Keratinocyte (primary cell): Measurements from ENCODE around the gene SDK2. TPM values are rescaled to one million over a fixed set of nuclear protein-coding genes. Genes with fewer than 3 reads are reported as not detected.

Experiments used
- DNase-seq: peaks from one replicate; pipeline ENCODE4 v3.0.0-alpha.2; 2011; ENCODE audit warnings: low read depth, missing footprints, low spot score
- FAIRE-seq: peaks from 2 replicates; lab custom pipeline; 2011; peaks lifted over from hg19 to GRCh38; lab: Jason Lieb, UNC
- H2AFZ ChIP-seq: 2 replicates; pipeline ENCODE4 v1.6.0; 2012; ENCODE audit warnings: low read length, control low read depth, inconsistent platforms; ENCODE audit not compliant: control insufficient read depth
- H3K27ac ChIP-seq: 2 replicates; pipeline ENCODE4 v1.5.1; 2011; ENCODE audit warnings: low read length; ENCODE audit not compliant: control insufficient read depth, insufficient read depth
- H3K27me3 ChIP-seq: 3 replicates; pipeline ENCODE4 v1.6.0; 2011; ENCODE audit warnings: low read length; ENCODE audit not compliant: control insufficient read depth, insufficient read depth; ENCODE audit errors: extremely low read depth
- H3K36me3 ChIP-seq, 2 experiments: 2 replicates in 1 of 2; 3 replicates in 1 of 2; pipeline ENCODE4 v1.5.1; 2011; ENCODE audit warnings: low read length in 2 of 2, mild to moderate bottlenecking in 1 of 2; ENCODE audit not compliant: control insufficient read depth in 2 of 2, insufficient read depth in 2 of 2; ENCODE audit errors: extremely low read depth in 1 of 2
- H3K4me1 ChIP-seq: 3 replicates; pipeline ENCODE4 v1.5.1; 2011; ENCODE audit warnings: low read length; ENCODE audit not compliant: control insufficient read depth, insufficient read depth; ENCODE audit errors: extremely low read depth
- H3K4me2 ChIP-seq: 3 replicates; pipeline ENCODE4 v1.6.0; 2011; ENCODE audit warnings: low read depth, low read length; ENCODE audit not compliant: control insufficient read depth, insufficient read depth; ENCODE audit errors: extremely low read depth
- H3K4me3 ChIP-seq, 3 experiments: fragments of 200-600 bp in 1 of 3; sonication (generic) in 1 of 3; 2 replicates in 2 of 3; 3 replicates in 1 of 3; pipeline ENCODE4 v1.5.1; 2011 to 2016; ENCODE audit warnings: low read length in 3 of 3, mild to moderate bottlenecking in 3 of 3, control low read depth in 2 of 3, inconsistent platforms in 1 of 3, low read depth in 1 of 3, mixed read lengths in 1 of 3, mixed run types in 1 of 3, moderate library complexity in 1 of 3; ENCODE audit not compliant: control insufficient read depth in 2 of 3, insufficient read depth in 2 of 3; ENCODE audit errors: extremely low read depth in 1 of 3
- H3K79me2 ChIP-seq: 2 replicates; pipeline ENCODE4 v1.6.0; 2012; ENCODE audit warnings: low read length; ENCODE audit not compliant: control insufficient read depth, insufficient read depth
- H3K9ac ChIP-seq: 3 replicates; pipeline ENCODE4 v1.6.0; 2011; ENCODE audit warnings: low read length; ENCODE audit not compliant: control insufficient read depth, insufficient read depth; ENCODE audit errors: extremely low read depth
- H3K9me1 ChIP-seq: 3 replicates; pipeline ENCODE4 v1.6.0; 2011; ENCODE audit warnings: low read length; ENCODE audit not compliant: control insufficient read depth, insufficient read depth; ENCODE audit errors: extremely low read depth
- H3K9me3 ChIP-seq: 2 replicates; pipeline ENCODE4 v1.5.1; 2012; ENCODE audit warnings: low read depth, low read length; ENCODE audit not compliant: control insufficient read depth
- H4K20me1 ChIP-seq: 3 replicates; pipeline ENCODE4 v1.6.0; 2011; ENCODE audit warnings: low read length; ENCODE audit not compliant: control insufficient read depth, insufficient read depth; ENCODE audit errors: extremely low read depth
- EZH2 ChIP-seq: IDR thresholded peaks from one replicate; pipeline ENCODE4 v1.6.1; 2012; ENCODE audit warnings: inconsistent platforms, mild to moderate bottlenecking, low read length, moderate library complexity
- dilution Hi-C: fragments of 300-500 bp; cut with MboI; formaldehyde crosslinking; loops from one replicate; pipeline ENCODE4 v1.7.0; 2020; ENCODE audit warnings: low sequenced_read_pairs; ENCODE audit not compliant: extremely low pct_ligation_motif_present
- polyA plus RNA-seq, 5 experiments: library from polyadenylated mRNA; depleted of rRNA in 3 of 5; stranded (reverse) in 3 of 5; stranded (forward) in 1 of 5; unstranded in 1 of 5; fragments of >200 nt; gene quantifications; 1 replicate in 1 of 5; 2 replicates in 3 of 5; 3 replicates in 1 of 5; pipeline versions ENCODE4 v1.2.1 to v1.2.3, GENCODE V29; 2011 to 2012; ENCODE audit warnings: missing spikeins in 2 of 5, low read depth in 1 of 5, low replicate concordance in 1 of 5
- TF ChIP-seq, protein P1 (sequence below), 3 experiments: IDR thresholded peaks in 1 of 3; conservative IDR thresholded peaks in 1 of 3; optimal IDR thresholded peaks in 1 of 3; 2 replicates in 2 of 3; 3 replicates in 1 of 3; pipeline versions ENCODE3 to v1.5.1; 2011; ENCODE audit warnings: low read length in 3 of 3, mild to moderate bottlenecking in 3 of 3, moderate library complexity in 2 of 3, control low read depth in 1 of 3, inconsistent platforms in 1 of 3; ENCODE audit not compliant: insufficient read depth in 2 of 3; ENCODE audit errors: extremely low read depth in 1 of 3

SDK2 gene
- polyA plus RNA-seq, 1 donor (not counting 4 experiments of a cell fraction or from before 2014, with no cell fraction given) = 1.8 TPM

DNA sequence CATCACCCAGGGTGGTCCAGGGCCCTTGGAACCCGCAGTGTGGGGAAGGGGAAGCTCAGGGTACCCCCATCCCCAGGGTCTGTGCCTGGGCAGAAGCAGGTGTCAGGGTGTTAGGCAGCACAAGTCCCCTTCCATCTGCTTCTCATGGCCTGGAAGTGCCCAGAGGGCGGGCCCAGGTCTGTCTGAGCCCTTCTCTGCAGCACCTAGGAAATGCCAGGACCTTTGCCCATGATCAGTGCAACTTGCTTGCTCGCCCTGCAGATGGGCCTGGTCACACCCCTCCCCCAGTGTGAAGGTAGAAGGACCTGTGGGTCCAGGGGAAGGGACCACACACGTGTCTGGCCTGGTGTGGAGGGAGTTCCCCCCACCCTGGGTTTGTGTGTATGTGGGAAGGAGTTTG lies 174.9 kb downstream of the SDK2 start:
- dilution Hi-C loops = no loop called here
- H3K36me3 ChIP-seq = no peaks in the 10 kb centered on the region
- H3K9ac ChIP-seq = no peak overlapping the region
- H3K9me1 ChIP-seq = no peaks in the 10 kb centered on the region
- peaks cover under 1% of the 10 kb centered on the region for H3K27me3 ChIP-seq
- no peak for DNase-seq
- no peak overlapping the region for H3K4me2 ChIP-seq
- H4K20me1 ChIP-seq = no peaks in the 10 kb centered on the region
- H2AFZ ChIP-seq = no peak overlapping the region
- H3K4me3 ChIP-seq = no peak overlapping the region
- FAIRE-seq = no peak
- TF ChIP-seq EZH2 = no peak
- TF ChIP-seq, protein P1, sequence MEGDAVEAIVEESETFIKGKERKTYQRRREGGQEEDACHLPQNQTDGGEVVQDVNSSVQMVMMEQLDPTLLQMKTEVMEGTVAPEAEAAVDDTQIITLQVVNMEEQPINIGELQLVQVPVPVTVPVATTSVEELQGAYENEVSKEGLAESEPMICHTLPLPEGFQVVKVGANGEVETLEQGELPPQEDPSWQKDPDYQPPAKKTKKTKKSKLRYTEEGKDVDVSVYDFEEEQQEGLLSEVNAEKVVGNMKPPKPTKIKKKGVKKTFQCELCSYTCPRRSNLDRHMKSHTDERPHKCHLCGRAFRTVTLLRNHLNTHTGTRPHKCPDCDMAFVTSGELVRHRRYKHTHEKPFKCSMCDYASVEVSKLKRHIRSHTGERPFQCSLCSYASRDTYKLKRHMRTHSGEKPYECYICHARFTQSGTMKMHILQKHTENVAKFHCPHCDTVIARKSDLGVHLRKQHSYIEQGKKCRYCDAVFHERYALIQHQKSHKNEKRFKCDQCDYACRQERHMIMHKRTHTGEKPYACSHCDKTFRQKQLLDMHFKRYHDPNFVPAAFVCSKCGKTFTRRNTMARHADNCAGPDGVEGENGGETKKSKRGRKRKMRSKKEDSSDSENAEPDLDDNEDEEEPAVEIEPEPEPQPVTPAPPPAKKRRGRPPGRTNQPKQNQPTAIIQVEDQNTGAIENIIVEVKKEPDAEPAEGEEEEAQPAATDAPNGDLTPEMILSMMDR (optimal IDR thresholded peaks at IDR 0.05 in 1 of 3, IDR thresholded peaks at IDR 0.05 in 1 of 3, conservative IDR thresholded peaks at IDR 0.05 in 1 of 3; ENCODE audit: extremely low read depth in 1 of 3, insufficient read depth in 2 of 3, low read length in 3 of 3) = no peak
- no peaks in the 10 kb centered on the region for H3K9me3 ChIP-seq
- peaks cover 5% of the 10 kb centered on the region for H3K4me1 ChIP-seq
- H3K27ac ChIP-seq = no peak overlapping the region
- no peaks in the 10 kb centered on the region for H3K79me2 ChIP-seq

DNA sequence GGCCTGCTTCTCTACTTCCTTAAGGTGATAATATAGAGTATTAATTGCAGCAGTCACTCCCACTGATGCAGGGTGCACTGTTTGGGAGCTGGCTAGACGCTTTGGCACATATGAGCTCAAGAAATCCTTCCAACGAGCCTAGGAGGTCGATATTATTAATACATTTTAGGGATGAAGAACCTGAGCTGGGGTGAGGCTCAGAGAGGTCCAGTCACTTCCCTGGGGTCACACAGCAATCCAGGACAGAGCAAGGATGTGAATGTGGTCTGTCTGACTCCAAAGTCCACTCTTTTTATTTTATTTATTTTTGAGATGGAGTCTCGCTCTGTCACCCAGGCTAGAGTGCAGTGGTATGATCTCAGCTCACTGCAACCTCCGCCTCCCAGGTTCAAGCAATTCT lies 176.0 kb downstream of the SDK2 start:
- DNase-seq (no peak), FAIRE-seq (no peak)
- H3K27me3 ChIP-seq = no peaks in the 10 kb centered on the region
- TF ChIP-seq, protein P1 (optimal IDR thresholded peaks at IDR 0.05 in 1 of 3, IDR thresholded peaks at IDR 0.05 in 1 of 3, conservative IDR thresholded peaks at IDR 0.05 in 1 of 3; ENCODE audit: extremely low read depth in 1 of 3, insufficient read depth in 2 of 3, low read length in 3 of 3) = no peak
- TF ChIP-seq EZH2 = no peak
- H3K4me1 ChIP-seq = no peaks in the 10 kb centered on the region
- no peak overlapping the region for H3K4me2 ChIP-seq
- no peak overlapping the region for H3K27ac ChIP-seq
- no peaks in the 10 kb centered on the region for H3K79me2 ChIP-seq
- dilution Hi-C loops = no loop called here
- no peak overlapping the region for H2AFZ ChIP-seq
- H4K20me1 ChIP-seq = no peaks in the 10 kb centered on the region
- no peaks in the 10 kb centered on the region for H3K36me3 ChIP-seq
- H3K9ac ChIP-seq = no peak overlapping the region
- H3K9me1 ChIP-seq = no peaks in the 10 kb centered on the region
- H3K9me3 ChIP-seq = no peaks in the 10 kb centered on the region
- H3K4me3 ChIP-seq = no peak overlapping the region
